Neural crest cell (in vitro differentiated cells): ENCODE data around the gene RFX3. TPM values are rescaled to one million over a fixed set of nuclear protein-coding genes. Genes with fewer than 3 reads are reported as not detected.
A peak's percentile ranks its signal among the peaks of the same experiment; 100 is the strongest.

Source experiments
- DNase-seq: peaks from one replicate; pipeline ENCODE4 v3.0.0; 2021; ENCODE audit warnings: low read depth, mixed read lengths, low spot score
- H3K27ac Mint-ChIP-seq: one replicate; pipeline ENCODE4 v1.8.0; 2021; ENCODE audit warnings: mild to moderate bottlenecking, mixed read lengths; ENCODE audit not compliant: unreplicated experiment
- H3K27me3 Mint-ChIP-seq: 2 replicates; pipeline ENCODE4 v1.8.0; 2021; ENCODE audit warnings: low read depth, mild to moderate bottlenecking, mixed read lengths
- H3K36me3 Mint-ChIP-seq: 2 replicates; pipeline ENCODE4 v1.8.0; 2021; ENCODE audit warnings: low read depth, mild to moderate bottlenecking, mixed read lengths
- H3K4me1 Mint-ChIP-seq: 2 replicates; pipeline ENCODE4 v1.8.0; 2021; ENCODE audit warnings: mixed read lengths
- H3K4me3 Mint-ChIP-seq: one replicate; pipeline ENCODE4 v1.8.0; 2021; ENCODE audit warnings: mild to moderate bottlenecking, mixed read lengths
- H3K9me3 Mint-ChIP-seq: 2 replicates; pipeline ENCODE4 v1.8.0; 2021; ENCODE audit warnings: mixed read lengths
- total RNA-seq: library from RNA; stranded (reverse); gene quantifications from 2 replicates; pipeline ENCODE4 v1.2.1, GENCODE V29; 2021
- TF ChIP-seq, protein P1 (sequence below): fragments of 200-600 bp; sonication (generic); conservative IDR thresholded peaks from 2 replicates; pipeline ENCODE4 v1.5.0; 2021; ENCODE audit warnings: antibody characterized with exemption, mild to moderate bottlenecking

RFX3 gene
- total RNA-seq, 1 donor from 2014 or later: 46.9 TPM

DNA sequence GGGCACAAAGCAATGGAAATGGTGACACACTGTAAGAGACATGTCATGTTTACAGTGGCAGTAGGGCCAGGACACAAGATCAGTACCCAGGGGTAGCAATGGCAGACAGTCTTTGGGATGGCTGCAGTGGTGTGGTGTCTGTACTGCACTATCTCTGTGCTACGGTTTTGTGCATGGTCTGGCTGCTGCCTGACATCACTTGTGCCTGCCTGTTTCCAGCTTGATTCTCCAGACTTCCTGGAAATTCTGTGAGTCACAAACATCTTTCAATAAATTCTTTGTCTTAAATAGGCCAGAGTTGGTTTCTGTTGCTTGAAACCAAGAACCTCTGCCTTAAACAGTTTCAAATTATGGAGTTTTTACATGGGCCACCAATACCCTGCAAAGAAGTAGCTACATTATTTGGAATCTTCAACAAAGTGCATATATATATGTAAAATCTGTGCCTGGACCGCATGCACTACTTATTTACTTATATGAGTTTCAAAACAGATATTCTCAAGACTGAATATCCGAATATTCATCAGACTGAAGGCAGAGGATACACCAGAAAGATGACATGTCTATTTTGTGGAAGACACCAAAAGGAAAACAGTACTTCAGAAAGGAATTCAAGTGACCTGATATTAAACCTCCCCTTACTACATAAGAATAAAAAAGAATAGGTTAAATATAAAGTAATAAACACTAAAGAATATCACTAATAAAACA is 188.1 kb downstream of the RFX3 start:
- H3K27me3 Mint-ChIP-seq: no peaks in the 10 kb centered on the region
- no peak overlapping the region for H3K4me3 Mint-ChIP-seq
- H3K36me3 Mint-ChIP-seq: no peaks in the 10 kb centered on the region
- no peak overlapping the region for H3K27ac Mint-ChIP-seq
- H3K9me3 Mint-ChIP-seq: no peaks in the 10 kb centered on the region
- DNase-seq: no peak
- peaks cover 15% of the 10 kb centered on the region for H3K4me1 Mint-ChIP-seq
- TF ChIP-seq, protein P1, sequence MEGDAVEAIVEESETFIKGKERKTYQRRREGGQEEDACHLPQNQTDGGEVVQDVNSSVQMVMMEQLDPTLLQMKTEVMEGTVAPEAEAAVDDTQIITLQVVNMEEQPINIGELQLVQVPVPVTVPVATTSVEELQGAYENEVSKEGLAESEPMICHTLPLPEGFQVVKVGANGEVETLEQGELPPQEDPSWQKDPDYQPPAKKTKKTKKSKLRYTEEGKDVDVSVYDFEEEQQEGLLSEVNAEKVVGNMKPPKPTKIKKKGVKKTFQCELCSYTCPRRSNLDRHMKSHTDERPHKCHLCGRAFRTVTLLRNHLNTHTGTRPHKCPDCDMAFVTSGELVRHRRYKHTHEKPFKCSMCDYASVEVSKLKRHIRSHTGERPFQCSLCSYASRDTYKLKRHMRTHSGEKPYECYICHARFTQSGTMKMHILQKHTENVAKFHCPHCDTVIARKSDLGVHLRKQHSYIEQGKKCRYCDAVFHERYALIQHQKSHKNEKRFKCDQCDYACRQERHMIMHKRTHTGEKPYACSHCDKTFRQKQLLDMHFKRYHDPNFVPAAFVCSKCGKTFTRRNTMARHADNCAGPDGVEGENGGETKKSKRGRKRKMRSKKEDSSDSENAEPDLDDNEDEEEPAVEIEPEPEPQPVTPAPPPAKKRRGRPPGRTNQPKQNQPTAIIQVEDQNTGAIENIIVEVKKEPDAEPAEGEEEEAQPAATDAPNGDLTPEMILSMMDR: no peak

DNA sequence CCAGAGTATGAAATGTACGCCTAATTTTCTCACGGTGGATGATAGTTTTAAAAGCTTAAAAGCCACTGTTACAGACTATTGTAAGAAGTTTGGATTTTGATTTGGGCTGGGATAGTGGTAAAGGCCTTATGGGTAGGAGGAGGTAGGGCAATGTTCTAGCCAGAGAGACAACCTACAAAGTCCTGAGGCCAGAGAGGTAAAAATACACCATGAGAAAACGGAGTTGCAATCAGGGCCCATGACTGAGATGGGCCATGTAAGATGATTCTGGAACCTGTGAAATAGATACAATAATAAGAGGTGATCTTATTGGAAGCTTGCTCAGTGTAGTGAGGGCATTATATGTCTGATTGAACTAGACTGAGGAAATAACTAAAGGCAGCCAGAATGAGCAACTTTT is 188.8 kb downstream of the RFX3 start:
- no peaks in the 10 kb centered on the region for H3K27me3 Mint-ChIP-seq
- no peak for DNase-seq
- TF ChIP-seq, protein P1: no peak
- peak overlapping the region; percentile 6 for H3K27ac Mint-ChIP-seq
- H3K9me3 Mint-ChIP-seq: no peaks in the 10 kb centered on the region
- H3K4me1 Mint-ChIP-seq: peaks cover 15% of the 10 kb centered on the region
- no peak overlapping the region for H3K4me3 Mint-ChIP-seq
- H3K36me3 Mint-ChIP-seq: no peaks in the 10 kb centered on the region

DNA sequence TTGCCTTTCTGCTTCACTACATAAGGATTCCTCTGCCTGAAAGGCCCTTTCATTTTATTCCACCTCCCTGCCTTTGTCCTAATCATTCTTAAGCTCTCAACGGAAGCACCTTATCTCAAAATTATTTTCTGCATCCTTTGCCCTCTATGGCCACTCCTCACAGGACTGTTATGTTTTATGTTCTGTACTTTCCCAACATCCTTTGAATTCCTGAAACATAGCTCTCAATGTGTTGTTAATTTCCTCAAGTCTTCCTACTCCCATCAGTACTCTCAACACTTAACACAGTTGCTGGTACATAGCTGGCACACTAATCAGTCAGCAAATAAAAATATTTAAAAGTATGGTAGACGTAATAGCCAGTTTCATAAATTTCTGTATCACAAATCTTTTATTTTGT is 193.0 kb downstream of the RFX3 start:
- no peak for DNase-seq
- no peak overlapping the region for H3K4me3 Mint-ChIP-seq
- no peak overlapping the region for H3K27ac Mint-ChIP-seq
- H3K27me3 Mint-ChIP-seq: no peaks in the 10 kb centered on the region
- no peaks in the 10 kb centered on the region for H3K9me3 Mint-ChIP-seq
- H3K4me1 Mint-ChIP-seq: peaks cover 9% of the 10 kb centered on the region
- H3K36me3 Mint-ChIP-seq: peaks cover 4% of the 10 kb centered on the region
- TF ChIP-seq, protein P1: no peak

DNA sequence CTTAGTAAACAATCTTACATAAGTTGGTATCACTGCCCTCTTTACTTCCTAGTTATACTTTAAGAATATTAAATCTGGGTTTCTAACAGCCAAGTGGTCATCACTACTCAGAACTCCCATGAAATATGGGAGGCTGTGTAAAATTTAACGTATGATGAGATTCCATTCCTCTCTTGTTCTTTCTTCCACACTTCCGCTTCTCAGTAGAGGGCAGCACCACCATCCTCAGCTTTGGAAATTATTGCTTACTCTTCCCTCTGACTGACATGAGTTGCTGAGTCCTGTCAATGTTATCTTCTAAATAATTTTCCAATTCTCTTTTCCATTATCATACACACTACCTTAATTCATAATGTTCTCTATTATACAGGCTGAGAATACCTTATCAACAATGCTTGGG is 194.0 kb downstream of the RFX3 start:
- TF ChIP-seq, protein P1: peak; percentile 47
- no peaks in the 10 kb centered on the region for H3K9me3 Mint-ChIP-seq
- no peak overlapping the region for H3K27ac Mint-ChIP-seq
- DNase-seq: no peak
- H3K36me3 Mint-ChIP-seq: peaks cover 4% of the 10 kb centered on the region
- H3K4me1 Mint-ChIP-seq: peaks cover under 1% of the 10 kb centered on the region
- H3K27me3 Mint-ChIP-seq: no peaks in the 10 kb centered on the region
- no peak overlapping the region for H3K4me3 Mint-ChIP-seq

DNA sequence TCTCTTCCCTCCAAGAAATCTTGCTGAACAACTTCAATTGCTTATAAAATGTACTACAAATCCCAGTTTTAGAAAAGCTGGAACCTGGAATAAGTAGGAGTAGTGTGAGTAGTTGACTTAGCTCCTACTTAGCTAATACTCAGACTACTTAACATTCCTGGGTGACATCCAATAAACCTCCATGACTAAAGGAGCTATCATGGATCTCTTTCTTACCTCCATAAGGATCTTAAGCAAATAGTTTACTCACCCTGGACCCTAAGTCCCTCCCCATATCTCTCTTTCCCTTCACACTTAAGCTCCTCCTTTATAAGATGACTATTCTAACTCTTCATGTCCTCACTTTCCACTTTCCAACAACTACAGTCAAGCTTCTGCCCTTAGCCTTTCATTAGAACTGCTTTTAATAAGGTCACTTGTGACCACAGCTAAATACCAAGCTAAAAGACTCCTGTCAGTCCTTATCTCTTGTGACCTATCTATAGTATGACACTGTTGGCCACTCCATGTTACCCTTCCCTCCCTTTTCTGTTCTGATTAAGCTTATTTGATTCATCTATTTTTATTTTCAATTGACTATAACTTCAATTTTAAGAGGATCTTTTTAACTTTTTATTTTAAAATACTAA is 194.9 kb downstream of the RFX3 start:
- TF ChIP-seq, protein P1: no peak
- no peak overlapping the region for H3K27ac Mint-ChIP-seq
- DNase-seq: no peak
- no peak overlapping the region for H3K4me3 Mint-ChIP-seq
- H3K27me3 Mint-ChIP-seq: no peaks in the 10 kb centered on the region
- H3K9me3 Mint-ChIP-seq: no peaks in the 10 kb centered on the region
- peaks cover 4% of the 10 kb centered on the region for H3K36me3 Mint-ChIP-seq
- no peaks in the 10 kb centered on the region for H3K4me1 Mint-ChIP-seq
